ENCODE measurements around the gene CHD9.
"Not testable (repeated sequence)": the region's sequence is repeated elsewhere in the genome, so short reads cannot be mapped to it uniquely, and the experiment has no call there.

Gene CHD9, protein sequence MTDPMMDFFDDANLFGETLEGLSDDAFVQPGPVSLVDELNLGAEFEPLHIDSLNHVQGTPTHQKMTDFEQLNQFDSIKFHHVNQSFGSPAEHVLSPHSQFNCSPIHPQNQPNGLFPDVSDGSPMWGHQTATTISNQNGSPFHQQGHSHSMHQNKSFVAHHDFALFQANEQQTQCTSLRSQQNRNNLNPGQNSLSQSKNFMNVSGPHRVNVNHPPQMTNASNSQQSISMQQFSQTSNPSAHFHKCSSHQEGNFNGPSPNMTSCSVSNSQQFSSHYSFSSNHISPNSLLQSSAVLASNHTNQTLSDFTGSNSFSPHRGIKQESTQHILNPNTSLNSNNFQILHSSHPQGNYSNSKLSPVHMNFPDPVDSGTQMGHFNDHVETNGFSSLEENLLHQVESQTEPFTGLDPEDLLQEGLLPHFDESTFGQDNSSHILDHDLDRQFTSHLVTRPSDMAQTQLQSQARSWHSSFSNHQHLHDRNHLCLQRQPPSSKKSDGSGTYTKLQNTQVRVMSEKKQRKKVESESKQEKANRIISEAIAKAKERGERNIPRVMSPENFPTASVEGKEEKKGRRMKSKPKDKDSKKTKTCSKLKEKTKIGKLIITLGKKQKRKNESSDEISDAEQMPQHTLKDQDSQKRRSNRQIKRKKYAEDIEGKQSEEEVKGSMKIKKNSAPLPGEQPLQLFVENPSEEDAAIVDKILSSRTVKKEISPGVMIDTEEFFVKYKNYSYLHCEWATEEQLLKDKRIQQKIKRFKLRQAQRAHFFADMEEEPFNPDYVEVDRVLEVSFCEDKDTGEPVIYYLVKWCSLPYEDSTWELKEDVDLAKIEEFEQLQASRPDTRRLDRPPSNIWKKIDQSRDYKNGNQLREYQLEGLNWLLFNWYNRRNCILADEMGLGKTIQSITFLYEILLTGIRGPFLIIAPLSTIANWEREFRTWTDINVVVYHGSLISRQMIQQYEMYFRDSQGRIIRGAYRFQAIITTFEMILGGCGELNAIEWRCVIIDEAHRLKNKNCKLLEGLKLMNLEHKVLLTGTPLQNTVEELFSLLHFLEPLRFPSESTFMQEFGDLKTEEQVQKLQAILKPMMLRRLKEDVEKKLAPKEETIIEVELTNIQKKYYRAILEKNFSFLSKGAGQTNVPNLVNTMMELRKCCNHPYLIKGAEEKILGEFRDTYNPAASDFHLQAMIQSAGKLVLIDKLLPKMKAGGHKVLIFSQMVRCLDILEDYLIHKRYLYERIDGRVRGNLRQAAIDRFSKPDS (N-terminal part only)

DNA sequence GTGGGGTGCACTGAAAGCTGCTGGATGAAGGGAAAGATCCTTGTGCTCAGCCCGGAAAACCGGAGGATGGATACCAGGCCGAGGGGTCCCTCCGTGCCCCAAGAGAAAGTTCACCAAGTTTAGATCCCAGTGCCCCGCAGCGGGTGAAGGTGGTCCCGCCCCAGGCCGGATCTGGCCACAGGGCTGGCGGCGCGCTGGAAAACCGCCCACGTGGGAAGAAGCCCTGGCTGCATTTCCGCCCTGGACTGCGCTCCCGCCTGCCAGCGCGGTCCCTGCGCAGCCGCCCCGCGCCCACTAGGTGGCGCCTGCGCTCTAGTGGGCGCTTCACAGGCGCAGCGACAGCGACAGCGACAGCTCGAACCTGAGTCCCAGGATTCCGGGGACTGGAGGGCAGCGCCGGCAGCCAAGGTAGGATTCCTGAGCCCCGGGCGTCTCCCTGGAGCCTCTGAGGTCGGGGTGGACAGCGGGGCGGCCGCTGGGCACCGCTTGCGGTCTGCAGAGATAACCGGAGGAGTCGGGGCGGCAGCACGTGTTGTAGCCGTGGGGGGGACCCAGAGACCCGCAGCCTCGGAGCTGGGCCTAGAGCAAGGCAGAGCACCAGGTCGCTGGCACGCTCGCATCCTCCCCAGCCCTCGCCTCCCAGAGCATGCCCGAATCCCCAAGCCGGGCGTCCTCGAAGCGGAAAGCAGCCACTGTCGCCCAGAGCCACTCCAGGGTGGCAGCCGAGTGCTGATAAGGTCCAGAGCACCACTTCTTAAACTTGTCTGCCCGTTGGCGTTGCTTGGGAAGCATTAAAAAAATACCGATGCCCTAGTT is at the start of gene CHD9:
TSS of gene CHD9 (plus strand) at position 322 of the 816 bp plus-strand sequence. CDS start 101,099 bp downstream, outside the sequence.
- peak; percentile 88 for DNase-seq (ENCODE audit: low spot score)

DNA sequence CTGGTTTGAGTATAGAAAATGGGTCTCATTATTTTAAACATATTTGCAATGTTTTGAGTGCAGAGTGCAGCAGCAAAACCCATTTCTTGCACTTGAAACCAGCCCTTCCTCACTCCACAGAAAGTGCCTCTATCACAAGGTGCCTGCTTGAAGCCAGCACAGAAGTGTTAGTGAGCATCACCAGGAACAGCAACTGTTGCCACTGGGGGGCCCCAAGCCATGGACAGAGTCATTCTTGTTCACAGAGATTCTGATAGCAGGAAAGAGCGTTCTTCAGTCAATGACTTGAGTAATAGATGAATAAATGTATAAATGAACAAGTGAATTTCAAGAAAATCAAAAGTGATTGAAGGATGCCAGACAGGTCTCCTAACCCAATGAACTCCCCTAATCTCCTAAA is 47.7 kb upstream of the CHD9 start:
- no peak for DNase-seq (ENCODE audit: low spot score)

DNA sequence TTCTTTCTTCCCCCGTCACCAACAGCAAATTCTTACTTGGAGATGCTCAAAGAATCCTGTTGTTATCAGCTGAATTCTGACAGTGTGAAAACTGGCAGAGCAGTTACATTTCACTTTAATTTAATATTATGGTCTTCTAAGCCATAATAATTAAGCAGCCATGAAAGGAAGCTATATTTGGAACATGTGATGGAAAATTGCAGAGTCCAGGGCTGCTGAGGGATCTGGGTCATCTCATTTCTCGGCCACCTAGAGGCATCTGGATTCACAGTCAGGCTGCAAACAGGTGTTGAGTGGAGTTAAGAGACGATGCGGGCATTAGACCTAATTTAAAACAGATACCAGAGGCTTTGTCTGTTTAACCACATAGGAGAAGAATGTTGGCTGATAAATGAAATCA is 40.5 kb upstream of the CHD9 start:
- DNase-seq (ENCODE audit: low spot score) = no peak

DNA sequence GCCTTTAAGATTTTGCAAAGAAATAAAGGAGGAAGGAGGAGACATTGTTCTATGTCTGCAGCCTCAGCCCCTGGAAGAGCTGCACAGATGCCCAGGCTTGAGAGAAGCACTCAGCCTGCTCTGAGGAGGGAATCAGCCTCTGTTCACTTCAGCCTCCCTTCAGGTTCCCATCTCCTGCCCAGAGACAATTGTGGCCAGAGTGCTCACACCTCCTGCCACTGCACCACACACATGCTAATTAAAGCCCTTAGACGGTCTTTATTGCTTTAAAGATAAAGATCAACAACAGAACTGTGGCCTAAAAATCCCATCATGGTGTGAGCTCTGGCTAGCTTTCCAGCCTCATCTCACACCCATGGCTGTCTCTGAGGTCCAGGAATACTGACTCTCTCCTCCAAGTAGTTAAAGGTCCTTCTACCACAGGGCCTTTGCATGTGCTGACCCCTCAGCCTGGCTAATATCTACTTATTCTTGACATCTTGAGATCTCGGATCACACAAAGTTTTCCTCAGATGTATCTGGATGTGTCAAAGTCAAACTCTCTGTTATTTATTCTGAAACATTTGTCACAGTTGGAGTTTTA is 35.9 kb upstream of the CHD9 start:
- no peak for DNase-seq (ENCODE audit: low spot score)

DNA sequence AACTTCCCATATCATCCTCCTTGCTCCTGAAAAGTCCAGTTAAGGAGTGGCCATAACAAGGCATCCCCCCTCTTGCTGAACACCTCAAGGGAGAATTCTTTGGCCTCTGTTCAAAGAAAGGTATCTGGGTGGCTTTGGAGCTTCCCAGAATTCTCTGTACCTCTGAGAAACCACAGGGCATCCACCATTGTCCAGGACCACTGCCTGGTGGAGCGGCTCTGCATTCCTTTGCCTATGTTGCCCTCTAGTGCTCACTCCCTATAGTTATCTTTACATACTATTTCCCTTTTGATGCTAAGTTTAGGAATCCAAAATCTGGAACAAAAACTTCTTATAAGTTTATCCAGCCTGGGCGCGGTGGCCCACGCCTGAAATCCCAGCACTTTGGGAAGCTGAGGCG is 32.4 kb upstream of the CHD9 start:
- peak; percentile 76 for DNase-seq (ENCODE audit: low spot score)

DNA sequence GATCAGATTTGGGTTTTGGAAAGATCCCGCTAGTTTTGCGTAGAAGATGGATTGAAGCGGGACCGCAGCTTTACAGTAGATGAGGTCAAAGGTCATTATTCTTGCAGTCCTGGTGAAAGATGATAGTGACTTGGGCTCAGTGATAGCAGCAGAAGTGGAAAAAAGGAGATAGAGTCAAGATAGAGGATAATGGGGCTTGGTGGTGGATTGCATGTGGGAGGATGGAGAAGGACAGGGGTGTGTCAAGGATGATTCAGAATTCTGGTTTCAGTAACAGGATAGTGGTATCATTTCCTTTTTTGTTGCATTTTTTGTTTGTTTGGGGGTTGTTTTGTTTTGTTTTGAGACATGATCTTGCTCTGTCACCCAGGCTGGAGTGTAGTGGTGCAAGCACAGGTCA is 30.7 kb upstream of the CHD9 start:
- DNase-seq (ENCODE audit: low spot score) = no peak

DNA sequence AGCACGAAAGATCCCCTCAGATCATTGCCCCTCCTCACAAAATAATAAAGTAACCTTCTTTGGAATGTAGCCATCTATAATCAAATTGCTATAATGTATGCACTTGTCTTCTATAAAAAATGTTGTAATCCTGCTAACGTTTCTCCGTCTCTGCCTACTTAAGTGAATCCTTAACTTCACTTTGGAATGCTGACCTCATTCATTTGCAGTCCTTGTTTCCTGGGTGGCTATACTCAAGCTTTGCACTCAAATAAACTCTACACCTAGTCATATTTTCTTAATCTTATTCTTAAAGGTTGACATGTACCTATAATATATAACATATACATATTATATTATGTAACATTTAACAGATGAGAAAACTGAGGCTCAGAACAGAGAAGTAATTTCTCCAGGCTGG is 24.8 kb upstream of the CHD9 start:
- DNase-seq (ENCODE audit: low spot score) = no peak

DNA sequence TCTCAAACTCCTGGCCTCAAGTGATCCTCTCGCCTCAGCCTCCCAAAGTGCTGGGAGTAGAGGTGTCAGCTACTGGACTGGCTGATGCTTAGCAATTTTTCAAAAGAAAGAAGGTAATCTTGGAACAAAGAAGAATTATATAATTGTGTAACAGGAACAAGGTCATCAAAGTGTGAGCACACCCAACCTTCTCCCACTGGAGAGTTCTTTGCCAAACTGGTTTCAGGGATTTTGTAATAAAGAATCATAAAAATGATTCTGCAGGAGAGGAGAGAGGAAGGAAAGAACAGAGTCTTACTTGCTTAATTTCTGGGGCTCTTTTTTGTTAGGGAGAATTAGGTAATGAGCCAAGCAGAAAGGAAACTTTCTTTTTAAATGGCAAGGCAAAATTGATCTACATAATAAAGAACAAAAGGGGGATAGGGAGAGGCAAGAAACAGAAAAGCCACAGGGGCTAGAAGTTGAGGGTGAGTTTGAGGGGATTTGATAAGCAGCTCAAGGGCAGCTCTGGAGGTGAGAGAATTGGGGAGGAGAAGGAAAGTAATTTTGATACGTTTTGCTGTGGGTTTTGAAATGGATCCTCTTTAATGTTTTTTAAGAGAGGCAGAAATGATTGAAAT is 23.4 kb upstream of the CHD9 start:
- DNase-seq (ENCODE audit: low spot score) = no peak

DNA sequence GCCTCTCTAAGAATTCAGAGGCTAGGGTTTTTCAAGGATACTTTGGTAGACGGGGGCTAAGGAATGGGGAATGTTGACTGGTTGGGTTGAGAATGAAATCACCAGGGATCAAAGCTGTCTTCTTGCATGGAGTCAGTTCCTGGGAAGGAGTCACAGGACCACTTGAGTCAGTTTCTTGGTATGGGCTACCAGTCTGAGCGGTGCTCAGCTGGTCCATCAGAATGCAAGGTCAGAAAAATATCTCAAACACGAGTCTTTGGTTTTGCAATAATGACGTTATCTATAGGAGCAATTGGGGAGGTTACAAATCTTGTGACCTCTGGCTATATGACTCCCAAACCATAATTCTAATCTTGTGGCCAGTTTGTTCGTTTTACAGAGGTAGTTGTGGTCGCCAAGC is 20.5 kb upstream of the CHD9 start:
- no peak for DNase-seq (ENCODE audit: low spot score)

DNA sequence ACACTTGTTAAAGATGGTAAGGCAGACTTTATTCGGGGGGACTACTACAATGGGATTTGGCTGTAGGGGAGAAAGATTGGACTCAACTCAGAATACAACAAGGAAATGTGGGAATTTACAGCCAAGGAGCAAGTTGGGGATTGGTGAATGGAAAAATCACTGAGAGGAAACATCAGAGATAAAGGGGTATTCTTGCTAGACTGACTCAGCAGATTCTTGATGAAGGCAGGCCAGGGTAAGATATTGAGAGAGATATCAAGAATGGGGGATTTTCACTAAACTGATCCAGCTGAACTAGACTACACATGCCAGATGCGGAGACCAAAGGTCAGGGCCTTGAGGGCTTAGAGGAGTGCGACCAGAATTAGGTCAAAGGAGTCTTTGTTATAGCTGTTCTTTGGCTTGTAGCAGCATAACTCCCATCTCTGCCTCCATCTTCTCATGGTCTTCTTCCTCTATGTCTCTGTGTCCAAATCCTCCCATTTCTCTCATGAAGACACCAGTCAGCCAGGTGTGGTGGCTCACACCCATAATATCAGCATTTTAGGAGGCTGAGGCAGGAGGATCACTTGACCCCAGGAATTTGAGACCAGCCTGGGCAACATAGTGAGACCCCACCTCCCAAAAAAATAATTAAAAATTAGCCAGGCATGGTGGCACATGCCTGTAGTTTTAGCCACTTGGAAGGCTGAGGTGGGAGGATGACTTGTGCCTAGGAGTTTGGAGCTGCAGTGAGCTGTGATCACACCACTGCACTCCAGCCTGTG is 19.4 kb upstream of the CHD9 start:
- DNase-seq (ENCODE audit: low spot score) = no peak

DNA sequence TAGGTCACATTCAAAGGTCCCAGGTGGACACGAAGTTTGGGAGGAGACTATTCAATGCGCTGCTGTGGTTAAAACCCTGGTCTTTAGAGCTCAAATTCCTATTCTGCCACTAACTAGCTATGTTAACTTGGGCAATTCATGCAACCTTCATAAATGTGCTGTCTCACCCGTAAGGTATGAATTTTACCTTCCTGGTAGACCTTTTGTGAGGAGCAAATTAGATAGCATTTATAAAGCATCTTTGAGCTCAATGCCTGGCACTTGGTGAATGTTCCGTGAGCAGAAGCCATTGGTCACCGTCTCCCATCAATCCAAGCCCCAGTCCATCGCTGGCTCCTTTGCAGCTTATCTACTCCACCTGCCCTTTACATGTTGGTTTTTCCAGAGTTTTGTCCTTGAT is 18.7 kb upstream of the CHD9 start:
- DNase-seq (ENCODE audit: low spot score) = no peak

DNA sequence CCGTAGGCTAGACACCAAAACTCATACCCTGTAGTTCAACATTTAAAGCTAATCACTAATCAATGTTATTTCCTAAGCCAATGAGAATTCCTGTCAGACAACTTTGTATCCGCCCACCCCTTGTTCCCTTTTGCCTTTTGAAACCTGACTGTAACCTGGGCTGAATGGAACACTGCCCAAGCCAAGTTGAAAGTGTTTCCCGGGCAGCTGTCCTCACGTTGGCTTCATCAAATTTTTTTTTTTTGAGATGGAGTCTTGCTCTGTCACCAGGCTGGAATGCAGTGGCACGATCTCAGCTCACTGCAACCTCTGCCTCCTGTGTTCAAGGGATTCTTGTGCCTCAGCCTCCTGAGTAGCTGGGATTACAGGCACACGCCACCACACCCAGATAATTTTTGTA is 18.1 kb upstream of the CHD9 start:
- not testable (repeated sequence) for DNase-seq (ENCODE audit: low spot score)

DNA sequence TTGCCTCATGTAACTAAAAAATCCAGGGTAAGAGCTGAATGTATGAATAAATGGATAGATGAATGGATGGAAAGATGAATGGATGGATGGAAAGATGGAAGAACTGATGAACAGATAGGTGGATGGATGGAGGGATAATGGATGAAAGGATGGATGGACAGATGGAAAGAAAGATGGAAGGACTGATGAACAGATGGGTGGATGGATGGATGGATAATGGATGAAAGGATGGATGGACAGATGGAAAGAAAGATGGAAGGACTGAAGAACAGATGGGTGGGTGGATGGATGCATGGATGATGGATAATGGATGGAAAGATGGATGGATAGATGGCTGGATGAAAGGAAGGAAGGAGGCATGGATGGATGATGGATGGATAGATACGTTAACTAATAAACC is 14.0 kb upstream of the CHD9 start:
- DNase-seq (ENCODE audit: low spot score) = no peak

DNA sequence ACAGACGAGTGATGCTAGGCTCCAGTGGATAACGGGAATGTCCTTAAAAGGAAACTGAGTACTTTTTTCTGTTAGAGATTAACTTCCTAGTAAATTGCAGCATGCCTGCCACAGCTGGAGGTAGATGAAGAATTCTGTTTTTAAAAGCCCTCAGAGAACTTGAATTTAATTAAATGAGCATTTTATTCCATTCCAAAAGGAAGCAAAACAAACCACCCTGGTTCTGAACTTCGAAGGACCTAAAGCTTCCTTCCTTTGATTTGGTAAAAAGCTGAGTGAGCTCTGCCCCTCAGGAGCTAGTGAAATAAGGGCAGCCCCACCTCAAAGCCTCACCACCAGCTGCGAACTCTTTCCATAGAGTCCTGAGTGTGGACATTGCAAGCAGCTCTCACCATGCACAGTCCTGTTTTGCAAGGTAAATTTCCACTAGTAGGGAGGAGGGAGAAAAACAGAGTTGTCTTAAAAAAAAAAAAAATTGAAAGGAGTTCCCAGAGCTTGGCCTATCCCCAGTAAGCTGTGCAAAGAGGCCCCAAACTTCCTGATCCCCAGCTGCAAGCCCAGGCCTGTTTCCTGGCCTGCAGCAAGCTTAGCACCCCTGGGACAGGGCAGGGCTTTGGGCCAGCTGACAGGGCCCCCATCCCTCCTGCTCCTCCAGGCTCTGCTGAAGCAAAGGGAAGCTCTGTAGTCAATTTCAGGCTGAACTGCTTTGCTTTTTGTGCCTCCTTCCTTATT is 13.3 kb upstream of the CHD9 start:
- peak; percentile 93 for DNase-seq (ENCODE audit: low spot score)

DNA sequence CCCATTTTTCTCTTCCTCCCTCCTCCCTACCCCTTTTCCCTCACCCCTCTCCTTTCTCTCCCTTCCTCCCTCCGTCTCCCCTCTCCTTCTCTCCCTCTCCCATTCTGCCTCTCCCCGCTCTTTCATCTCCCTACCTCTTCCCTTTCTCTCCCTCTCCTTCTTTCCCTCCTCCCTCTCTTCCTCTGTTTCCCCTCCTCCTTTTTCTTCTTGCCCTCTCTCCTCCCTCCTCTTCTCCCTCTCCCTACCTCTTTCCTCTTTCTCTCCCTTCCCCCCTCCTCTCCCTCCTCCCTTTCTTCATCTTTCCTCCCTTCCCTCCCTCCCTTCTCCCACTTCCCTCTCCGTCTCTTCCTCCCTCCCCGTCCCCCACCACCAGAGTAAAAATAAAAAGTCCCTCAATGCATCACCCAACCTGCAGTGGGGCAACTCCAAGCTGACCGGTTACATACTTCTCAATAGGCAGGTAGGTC is 12.5 kb upstream of the CHD9 start:
- peak; percentile 64 for DNase-seq (ENCODE audit: low spot score)

DNA sequence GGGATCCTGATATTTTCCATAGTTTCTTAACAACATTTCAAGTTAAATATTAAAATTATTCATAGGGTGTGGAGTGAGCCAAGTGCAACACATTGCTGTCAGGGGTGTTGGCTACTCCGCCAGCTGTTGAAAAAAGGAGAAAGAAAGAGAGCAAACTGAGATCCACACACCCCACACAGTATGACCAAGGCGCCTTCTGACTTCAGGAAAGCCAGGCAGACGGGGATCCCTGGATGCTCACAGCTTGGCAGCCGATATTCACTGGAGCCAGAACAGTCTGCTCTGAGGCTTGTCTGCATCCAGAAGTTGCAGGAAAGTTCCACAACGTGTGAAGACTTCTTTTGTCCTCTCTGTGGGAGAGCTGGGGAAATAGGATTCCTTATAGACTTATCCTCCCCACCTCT is 11.4 kb upstream of the CHD9 start:
- no peak for DNase-seq (ENCODE audit: low spot score)

DNA sequence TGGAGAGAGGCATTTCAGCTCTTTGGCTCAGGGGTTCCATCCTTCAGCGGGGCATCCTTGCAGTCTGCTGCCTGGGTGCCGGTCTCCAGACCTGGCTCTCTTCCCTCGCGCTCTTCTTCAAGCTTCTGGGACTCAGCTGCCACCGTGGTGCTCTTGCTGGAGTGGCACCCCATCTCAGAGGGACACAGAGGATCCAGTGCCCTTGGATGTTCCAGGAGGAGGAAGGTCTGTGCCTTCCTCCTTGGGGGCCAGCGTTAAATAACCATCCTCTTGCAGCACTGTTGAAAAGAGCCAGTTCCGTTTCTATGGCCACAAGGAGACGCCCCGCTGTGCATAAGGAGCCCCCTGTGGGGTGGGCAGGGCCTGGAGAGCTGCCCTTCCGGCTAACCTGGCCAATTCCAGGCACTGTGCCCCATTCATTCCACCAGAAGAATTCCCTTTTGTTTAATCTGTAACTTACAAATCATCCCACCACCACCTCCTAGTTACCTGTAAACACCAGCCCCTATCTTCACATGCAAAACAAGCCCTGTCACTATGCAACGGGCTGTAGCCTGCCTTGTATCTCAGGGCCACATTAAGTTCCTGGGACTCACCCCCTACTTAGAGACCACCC is 10.7 kb upstream of the CHD9 start:
- peak; percentile 78 for DNase-seq (ENCODE audit: low spot score)

DNA sequence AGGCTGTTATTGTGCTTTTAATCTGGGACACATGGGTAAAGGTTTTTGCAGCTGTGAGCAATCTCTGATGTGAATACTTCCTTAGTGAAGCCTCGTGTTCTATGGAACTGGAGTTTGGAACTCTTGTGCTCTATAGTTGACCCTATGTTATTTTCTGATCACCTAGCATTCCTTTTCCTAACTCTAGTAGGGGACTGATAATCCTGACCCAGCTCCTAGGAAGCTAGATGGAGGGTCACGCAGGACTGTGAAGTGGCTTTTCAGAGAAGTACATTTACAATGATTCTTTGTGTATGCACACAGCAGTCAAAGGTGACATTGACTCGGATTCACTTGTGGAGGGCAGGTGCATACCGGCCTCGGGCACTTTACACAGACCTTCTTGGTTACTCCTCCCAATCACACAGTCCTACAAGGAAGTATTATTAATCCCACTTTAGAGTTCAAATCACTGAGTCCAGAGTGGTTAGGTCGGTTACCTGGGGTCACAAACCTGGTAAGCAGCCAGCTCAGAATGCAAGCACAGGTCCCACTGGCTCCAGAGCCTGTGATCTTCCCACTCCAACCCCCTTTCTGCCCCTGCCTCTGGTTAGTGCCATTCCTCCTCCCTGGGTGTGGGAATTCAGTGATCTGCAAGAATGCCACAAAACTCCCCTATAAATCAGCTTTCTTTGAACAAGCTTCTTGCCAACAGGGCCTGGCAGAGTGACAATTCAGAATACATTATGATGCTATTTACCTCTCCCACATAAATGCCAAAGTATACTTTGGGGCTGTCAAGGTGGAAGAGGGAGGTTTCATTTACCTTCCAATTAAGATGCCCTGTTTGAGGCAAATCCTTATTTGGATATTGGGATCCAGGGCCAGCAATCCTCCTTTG is 9.2 kb upstream of the CHD9 start:
- no peak for DNase-seq (ENCODE audit: low spot score)

Measured in cerebellar cortex (tissue), 1 donor.